Renal cortical epithelial cell (primary cell): ENCODE measurements around the gene SIPA1L2. TPM values are rescaled to one million over a fixed set of nuclear protein-coding genes. Genes with fewer than 3 reads are reported as not detected.
A peak's percentile ranks its signal among the peaks of the same experiment; 100 is the strongest.

Experiments
- DNase-seq: peaks from one replicate; pipeline ENCODE4 v3.0.0-alpha.2; 2011; ENCODE audit warnings: low read depth
- total RNA-seq: library from RNA; depleted of rRNA; stranded (reverse); fragments of >200 nt; gene quantifications from 2 replicates; pipeline ENCODE4 v1.2.3, GENCODE V29; 2014

SIPA1L2 gene
- total RNA-seq, 1 donor from 2014 or later, result 78.2 TPM

- DNase-seq, result no peak
Observed at GRCh38 chr1:232593717-232594502, 36.0 kb downstream of the SIPA1L2 start.

GRCh38 chr1:232591344-232591743, 38.6 kb downstream of the SIPA1L2 start:
- no peak for DNase-seq

- no peak for DNase-seq
Observed at GRCh38 chr1:232590744-232591082, 39.2 kb downstream of the SIPA1L2 start.

GRCh38 chr1:232589812-232590743, 39.9 kb downstream of the SIPA1L2 start:
- peak; percentile 59 for DNase-seq

- DNase-seq, result peak; percentile 87
Observed at GRCh38 chr1:232589111-232589811, 40.7 kb downstream of the SIPA1L2 start.

GRCh38 chr1:232587141-232588008, 42.6 kb downstream of the SIPA1L2 start:
- no peak for DNase-seq

- DNase-seq, result no peak
Observed at GRCh38 chr1:232586679-232587078, 43.3 kb downstream of the SIPA1L2 start.

GRCh38 chr1:232585486-232585885, 44.4 kb downstream of the SIPA1L2 start:
- DNase-seq, result no peak

- no peak for DNase-seq
Observed at GRCh38 chr1:232581932-232582331, 48.0 kb downstream of the SIPA1L2 start.

Other genes starting within 250 kb of the SIPA1L2 start
- gene MAP10, start 175.3 kb upstream of the SIPA1L2 start, total RNA-seq, result 2.4 and 4.7 TPM in 2 replicates